Activated T-cell treated with anti-CD3 and anti-CD28 coated beads, Interleukin-2, amount 50 U/mL, for 4 hours (primary cell): ENCODE measurements around the gene PGK1. TPM values are rescaled to one million over a fixed set of nuclear protein-coding genes. Genes with fewer than 3 reads are reported as not detected.
"Not testable (repeated sequence)": the region's sequence is repeated elsewhere in the genome, so short reads cannot be mapped to it uniquely, and the experiment has no call there.

Experiments used
- ATAC-seq, 2 donors: fragments of 200-7000 bp; cut with Tn5 transposase; one replicate each; pipeline ENCODE4 v1.10.0; 2021
- DNase-seq: peaks from one replicate; pipeline ENCODE4 v3.0.0-alpha.2; 2020
- H3K27me3 Mint-ChIP-seq: one replicate; pipeline ENCODE4 v1.8.0; 2021; ENCODE audit warnings: low read depth, mixed read lengths
- H3K36me3 Mint-ChIP-seq: one replicate; pipeline ENCODE4 v1.8.0; 2022; ENCODE audit warnings: mixed read lengths; ENCODE audit not compliant: insufficient read depth
- H3K4me1 Mint-ChIP-seq: one replicate; pipeline ENCODE4 v1.8.0; 2021; ENCODE audit warnings: low read depth, mixed read lengths
- H3K4me3 Mint-ChIP-seq: one replicate; pipeline ENCODE4 v1.8.0; 2021; ENCODE audit warnings: mild to moderate bottlenecking, moderate library complexity, mixed read lengths
- H3K9me3 Mint-ChIP-seq: one replicate; pipeline ENCODE4 v1.8.0; 2021; ENCODE audit warnings: mixed read lengths
- total RNA-seq, 3 donors: library from RNA; stranded (reverse); gene quantifications; one replicate each; pipeline ENCODE4 v1.2.1, GENCODE V29; 2021

PGK1 gene
- total RNA-seq, 3 donors from 2014 or later: 621 to 728 (median 711) TPM

DNA sequence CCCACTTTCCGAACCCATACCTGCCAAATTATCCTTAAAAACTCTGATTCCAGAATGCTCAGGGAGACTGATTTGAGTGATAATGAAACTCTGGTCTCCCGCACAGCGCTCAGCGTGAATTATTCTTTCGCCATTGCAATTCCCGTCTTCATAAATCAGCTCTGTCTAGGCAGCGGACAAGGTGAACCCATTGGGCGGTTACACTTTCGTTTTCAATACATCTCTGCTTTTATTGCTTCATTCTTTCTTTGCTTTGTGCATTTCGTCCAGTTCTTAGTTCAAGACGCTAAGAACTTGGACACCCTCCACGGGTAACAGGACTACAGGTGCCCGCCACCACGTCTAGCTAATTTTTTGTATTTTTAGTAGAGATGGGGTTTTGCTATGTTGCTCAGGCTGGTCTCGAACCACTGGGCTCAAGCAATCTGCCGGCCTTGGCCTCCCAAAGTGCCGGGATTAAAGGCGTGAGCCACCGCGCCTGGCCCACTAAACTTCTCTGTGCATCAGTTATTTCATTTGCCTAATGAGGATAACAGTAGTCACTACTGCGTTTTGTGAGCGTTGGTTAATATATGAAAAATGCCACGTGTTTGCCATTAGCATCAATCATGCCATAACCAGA lies 936 bp upstream of the PGK1 start:
- ATAC-seq (no peak), DNase-seq (no peak)
- peak overlapping the region; percentile 93 for H3K4me3 Mint-ChIP-seq
- H3K4me1 Mint-ChIP-seq: peaks cover 32% of the 10 kb centered on the region
- H3K36me3 Mint-ChIP-seq: peaks cover 25% of the 10 kb centered on the region
- H3K27me3 Mint-ChIP-seq: no peaks in the 10 kb centered on the region
- H3K9me3 Mint-ChIP-seq: no peaks in the 10 kb centered on the region

DNA sequence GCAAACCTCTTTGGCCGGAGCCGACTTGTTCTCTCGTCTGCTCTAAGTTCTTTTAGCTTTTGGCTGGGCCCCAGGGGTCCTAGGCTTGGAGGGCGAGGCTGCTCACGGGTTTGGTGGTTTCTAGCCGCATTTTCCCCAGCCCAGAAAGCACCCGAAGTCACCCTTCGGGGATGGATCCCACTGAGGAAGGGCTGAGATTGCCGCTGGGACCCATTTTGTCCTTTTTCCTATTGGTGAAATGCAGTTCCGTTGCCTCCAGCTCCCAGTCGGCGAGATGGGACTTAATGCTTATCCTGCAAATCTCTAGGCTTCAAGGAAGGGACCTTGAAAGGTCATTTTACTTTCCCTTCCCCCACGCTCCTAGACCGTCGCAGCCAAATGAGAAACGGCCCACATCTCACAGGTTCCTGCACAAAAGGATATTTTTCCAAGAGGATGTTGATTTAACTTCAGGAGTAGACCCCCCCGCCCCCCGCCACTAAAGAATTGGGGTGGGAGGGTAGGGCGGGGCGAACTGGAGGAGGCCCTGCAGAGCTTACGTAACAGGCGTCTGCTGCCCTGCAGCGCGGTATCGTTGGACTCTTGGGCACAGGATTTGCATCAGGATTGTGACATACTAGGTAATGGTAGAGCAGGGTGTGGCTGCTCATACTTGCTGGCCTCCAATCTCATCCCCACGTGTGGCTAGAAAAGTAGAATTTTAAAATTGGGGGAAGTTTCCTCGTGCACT lies 564 bp downstream of the PGK1 start:
- Mint-ChIP-seq H3K9me3 (no peaks in the 10 kb centered on the region), H3K27me3 (no peaks in the 10 kb centered on the region), H3K4me3 (peak overlapping the region; percentile 93), H3K36me3 (peaks cover 31% of the 10 kb centered on the region), H3K4me1 (peaks cover 44% of the 10 kb centered on the region)
- ATAC-seq (no peak), DNase-seq (no peak)

DNA sequence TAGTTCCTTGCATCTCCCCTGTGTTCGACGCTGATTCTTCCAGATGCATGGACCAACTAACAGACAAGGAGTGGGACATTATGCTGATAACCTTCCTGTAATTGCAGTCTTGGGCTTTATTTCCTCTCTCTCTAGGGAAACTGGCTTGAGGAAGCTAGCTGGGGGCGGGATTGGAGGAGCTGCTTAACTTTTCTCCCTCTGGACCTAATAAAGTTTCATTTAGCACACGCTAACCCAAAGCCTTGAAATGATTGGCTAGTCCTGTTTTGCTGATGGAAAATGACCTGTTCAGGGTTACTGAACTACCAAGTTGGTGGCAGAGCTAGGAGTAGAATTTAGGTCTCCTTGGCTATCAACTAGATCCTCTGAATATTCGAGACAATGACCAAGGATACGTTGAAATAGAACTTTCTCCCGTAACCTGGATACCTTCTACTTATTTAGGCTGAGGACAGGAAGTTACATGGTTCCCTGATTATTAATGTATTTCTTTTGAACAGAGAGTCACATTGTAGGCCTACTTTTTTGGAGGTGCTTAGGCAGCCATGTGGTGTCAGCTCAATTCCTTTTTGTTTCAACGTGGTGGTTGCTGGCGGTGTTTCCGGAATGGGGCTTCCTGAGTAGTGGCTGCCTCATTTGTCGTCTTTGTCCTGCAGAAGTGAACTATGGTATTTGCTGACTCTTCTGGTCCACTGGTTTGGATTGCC lies 2.0 kb downstream of the PGK1 start:
- H3K4me1 Mint-ChIP-seq: peaks cover 47% of the 10 kb centered on the region
- no peak for ATAC-seq

DNA sequence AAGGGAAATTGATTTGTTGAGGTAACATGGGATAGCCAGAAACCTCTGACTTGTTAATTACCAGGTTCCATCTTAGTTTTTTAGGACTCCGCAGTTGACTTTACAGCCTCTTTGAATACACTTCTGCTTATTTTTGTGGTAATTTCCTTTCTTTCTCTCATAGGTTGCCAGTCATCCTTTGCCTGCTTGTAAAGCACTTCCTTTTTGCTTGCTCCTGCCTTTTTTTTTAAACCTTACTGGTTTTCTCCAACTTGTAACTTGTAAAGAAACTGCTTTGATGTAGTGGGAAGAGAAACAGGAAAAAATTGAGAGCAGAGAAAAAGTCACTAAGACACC lies 2.6 kb downstream of the PGK1 start:
- ATAC-seq (no peak), DNase-seq (no peak)
- Mint-ChIP-seq H3K4me3 (peak overlapping the region; percentile 93), H3K4me1 (peaks cover 50% of the 10 kb centered on the region), H3K36me3 (peaks cover 36% of the 10 kb centered on the region), H3K27me3 (no peaks in the 10 kb centered on the region), H3K9me3 (no peaks in the 10 kb centered on the region)

More for the DNA sequence above, 2.0 kb downstream of the PGK1 start:
- H3K4me3 Mint-ChIP-seq: peak overlapping the region; percentile 93
- DNase-seq: peak; percentile 18
- peaks cover 33% of the 10 kb centered on the region for H3K36me3 Mint-ChIP-seq
- H3K9me3 Mint-ChIP-seq: no peaks in the 10 kb centered on the region
- no peaks in the 10 kb centered on the region for H3K27me3 Mint-ChIP-seq

DNA sequence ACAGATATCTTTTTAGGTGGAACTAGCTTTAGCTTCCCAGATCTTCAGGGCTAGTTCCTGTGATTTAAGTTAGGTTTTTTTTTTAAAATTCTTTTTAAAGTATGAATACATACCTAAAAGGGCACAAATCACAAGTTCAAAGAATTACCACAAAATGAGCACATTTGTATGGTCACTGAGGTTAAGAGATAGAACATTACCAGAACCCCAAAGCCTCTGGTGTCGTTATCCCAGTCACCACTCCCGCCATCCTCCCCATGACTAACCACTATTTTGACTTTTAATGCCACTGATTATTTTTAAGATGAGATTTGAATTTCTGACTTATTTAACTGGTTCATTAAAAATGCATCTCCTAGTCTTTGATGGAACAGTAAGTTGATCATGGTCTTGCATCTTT lies 5.4 kb downstream of the PGK1 start:
- H3K27me3 Mint-ChIP-seq: no peaks in the 10 kb centered on the region
- ATAC-seq (peak in 1 of 2 donors; percentile 41), DNase-seq (no peak)
- H3K4me1 Mint-ChIP-seq: peaks cover 52% of the 10 kb centered on the region
- peak overlapping the region; percentile 93 for H3K4me3 Mint-ChIP-seq
- peaks cover 43% of the 10 kb centered on the region for H3K36me3 Mint-ChIP-seq
- H3K9me3 Mint-ChIP-seq: no peaks in the 10 kb centered on the region

DNA sequence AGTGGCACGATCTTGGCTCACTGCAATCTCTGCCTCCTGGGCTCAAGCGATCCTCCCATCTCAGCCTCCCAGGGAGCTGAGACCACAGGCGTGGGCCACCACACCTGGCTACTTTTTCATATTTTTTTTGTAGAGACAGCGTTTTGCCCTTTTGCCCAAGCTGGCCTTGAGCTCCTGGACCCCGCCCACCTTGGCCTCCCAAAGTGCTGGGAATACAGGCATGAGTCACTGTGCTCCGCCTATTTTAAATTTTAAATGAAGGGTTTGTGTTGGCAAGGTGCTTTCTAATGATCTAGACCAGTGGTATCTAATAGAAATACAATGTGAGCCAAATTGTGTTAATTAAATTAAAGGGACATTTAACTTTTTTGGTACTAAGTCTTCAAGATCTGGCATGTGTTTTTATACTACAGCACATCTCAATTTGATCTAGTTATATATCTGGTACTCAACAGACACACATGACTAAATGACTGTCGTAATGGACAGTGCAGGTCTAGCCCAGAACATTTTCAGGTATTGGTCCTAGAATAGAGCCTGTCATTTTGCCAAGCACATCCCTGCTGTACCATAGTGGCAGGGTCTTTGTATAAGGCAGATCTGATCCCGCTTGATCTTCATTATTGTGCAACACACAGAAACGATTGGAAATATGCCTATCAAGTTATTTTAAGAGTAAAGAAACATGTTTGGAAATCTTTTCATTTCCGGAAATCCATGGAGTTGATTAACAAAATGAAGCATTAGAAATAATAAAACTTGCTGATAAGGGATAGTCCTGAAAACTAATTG lies 7.3 kb downstream of the PGK1 start:
- no peak for DNase-seq
- no peaks in the 10 kb centered on the region for H3K27me3 Mint-ChIP-seq
- no peaks in the 10 kb centered on the region for H3K9me3 Mint-ChIP-seq
- no peak overlapping the region for H3K4me3 Mint-ChIP-seq
- no peak for ATAC-seq
- peaks cover 31% of the 10 kb centered on the region for H3K36me3 Mint-ChIP-seq
- peaks cover 57% of the 10 kb centered on the region for H3K4me1 Mint-ChIP-seq

DNA sequence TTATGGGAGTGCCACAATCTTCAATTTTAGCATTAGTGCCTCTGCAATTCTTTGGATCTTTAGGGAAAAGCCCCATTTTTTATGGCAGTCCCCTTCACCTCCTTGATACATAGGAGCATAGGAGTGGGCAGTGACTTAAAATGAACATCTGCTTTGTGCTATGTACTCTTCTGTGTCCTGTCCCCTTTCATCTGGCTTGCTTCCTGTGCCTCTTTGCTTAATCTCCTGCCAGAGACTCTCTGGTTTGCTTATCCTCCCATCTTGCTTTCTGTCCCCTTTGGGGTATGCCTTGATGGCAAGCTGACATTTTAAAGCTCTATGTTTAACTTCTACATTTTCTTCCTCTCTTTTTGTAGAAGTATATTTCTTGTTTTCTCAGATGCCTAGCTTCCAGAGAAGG lies 12.3 kb downstream of the PGK1 start:
- ATAC-seq: no peak
- DNase-seq: no peak
- Mint-ChIP-seq H3K9me3 (no peaks in the 10 kb centered on the region), H3K4me1 (peaks cover 49% of the 10 kb centered on the region), H3K36me3 (peaks cover 36% of the 10 kb centered on the region), H3K4me3 (no peak overlapping the region), H3K27me3 (no peaks in the 10 kb centered on the region)

DNA sequence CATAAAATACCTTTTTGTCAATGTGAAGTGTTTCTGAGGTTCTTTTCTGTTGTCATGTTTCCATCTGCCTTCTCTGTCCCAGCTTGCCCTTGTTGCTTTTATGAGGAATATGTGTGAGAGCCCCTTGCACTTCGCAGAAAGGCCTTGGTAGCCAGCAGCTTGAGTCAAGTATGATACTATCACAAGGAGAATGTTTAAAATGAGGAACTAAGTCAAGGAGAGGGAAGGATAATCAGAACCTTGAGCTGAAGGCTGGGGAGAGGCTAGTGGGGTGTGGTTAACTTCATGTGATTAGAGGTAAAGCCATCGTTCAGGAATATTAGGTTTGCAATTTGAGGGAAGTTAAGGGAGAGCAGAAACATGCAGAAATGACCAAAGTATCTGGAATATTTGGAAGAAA lies 12.7 kb downstream of the PGK1 start:
- peaks cover 34% of the 10 kb centered on the region for H3K36me3 Mint-ChIP-seq
- H3K4me3 Mint-ChIP-seq: no peak overlapping the region
- peaks cover 47% of the 10 kb centered on the region for H3K4me1 Mint-ChIP-seq
- DNase-seq (no peak), ATAC-seq (no peak)
- no peaks in the 10 kb centered on the region for H3K9me3 Mint-ChIP-seq
- no peaks in the 10 kb centered on the region for H3K27me3 Mint-ChIP-seq

DNA sequence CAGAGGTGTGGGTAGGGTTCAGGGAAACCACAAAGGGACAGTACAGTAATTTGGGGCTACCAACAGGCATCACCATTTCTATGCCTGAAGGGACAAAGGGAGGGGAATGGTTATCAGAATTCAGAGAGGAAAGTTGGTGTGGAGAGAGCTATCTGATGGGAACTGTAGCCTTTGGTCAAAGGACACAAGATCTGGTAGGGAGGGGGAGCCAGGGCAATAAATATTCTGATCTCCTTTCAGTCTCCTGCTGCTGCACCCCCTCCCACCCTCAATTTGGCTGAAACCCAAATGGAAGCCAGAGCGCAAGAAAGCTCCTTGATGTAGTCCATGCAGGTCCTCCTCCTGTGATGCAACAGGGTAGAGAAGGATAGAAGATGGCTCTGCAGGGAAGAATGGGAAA lies 14.6 kb downstream of the PGK1 start:
- DNase-seq (no peak), ATAC-seq (no peak)
- no peaks in the 10 kb centered on the region for H3K9me3 Mint-ChIP-seq
- H3K4me1 Mint-ChIP-seq: peaks cover 53% of the 10 kb centered on the region
- H3K36me3 Mint-ChIP-seq: peaks cover 33% of the 10 kb centered on the region
- H3K27me3 Mint-ChIP-seq: no peaks in the 10 kb centered on the region
- no peak overlapping the region for H3K4me3 Mint-ChIP-seq

DNA sequence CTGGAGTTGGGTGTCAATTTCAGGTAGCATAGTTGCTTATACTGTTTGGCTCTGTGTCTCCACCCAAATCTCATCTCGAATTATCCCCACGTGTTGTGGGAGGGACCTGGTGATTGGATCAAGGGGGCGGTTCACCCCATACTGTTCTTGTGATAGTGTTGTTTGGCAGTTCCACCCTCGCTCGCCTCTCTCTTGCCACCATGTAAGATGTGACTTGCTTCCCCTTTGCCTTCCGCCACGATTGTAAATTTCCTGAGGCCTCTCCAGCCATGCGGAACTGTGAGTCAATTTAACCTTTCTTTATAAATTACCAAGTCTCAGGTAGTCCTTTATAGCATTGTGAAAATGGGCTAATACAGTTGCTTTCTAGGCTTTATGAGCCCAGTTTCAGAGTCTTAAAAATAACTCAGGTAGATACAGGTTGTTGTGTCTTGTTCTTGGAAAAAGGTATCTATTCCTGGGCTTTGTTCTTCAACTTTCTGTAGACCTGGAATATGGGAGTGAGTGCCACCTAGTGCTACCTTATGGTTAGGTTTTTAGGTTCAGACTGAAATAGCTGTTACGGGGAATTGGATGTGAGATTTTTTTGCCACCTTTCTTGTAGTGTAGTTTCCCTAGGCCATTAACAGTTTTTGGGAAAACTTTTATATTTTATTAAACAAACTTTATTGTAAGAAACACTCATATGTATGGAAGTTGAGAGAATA lies 15.6 kb downstream of the PGK1 start:
- Mint-ChIP-seq H3K36me3 (peaks cover 38% of the 10 kb centered on the region), H3K4me1 (peaks cover 55% of the 10 kb centered on the region), H3K9me3 (no peaks in the 10 kb centered on the region), H3K4me3 (no peak overlapping the region), H3K27me3 (no peaks in the 10 kb centered on the region)
- ATAC-seq (no peak), DNase-seq (no peak)

DNA sequence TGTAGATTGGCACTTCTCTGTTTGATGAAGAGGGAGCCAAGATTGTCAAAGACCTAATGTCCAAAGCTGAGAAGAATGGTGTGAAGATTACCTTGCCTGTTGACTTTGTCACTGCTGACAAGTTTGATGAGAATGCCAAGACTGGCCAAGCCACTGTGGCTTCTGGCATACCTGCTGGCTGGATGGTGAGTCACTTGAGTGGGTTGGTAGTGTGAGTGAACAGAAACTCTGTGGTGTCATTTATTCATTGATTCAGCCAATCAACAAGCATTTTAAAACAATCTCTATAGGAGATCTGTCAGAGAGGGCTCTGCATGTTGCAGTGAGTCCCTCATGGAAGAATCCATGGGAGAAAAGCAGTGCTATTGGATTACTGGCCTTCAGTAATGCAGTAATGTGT lies 19.1 kb downstream of the PGK1 start:
- H3K4me1 Mint-ChIP-seq: peaks cover 37% of the 10 kb centered on the region
- H3K36me3 Mint-ChIP-seq: peaks cover 27% of the 10 kb centered on the region
- no peaks in the 10 kb centered on the region for H3K27me3 Mint-ChIP-seq
- no peaks in the 10 kb centered on the region for H3K9me3 Mint-ChIP-seq
- H3K4me3 Mint-ChIP-seq: no peak overlapping the region
- ATAC-seq (peak; percentile 90 to 92), DNase-seq (peak; percentile 31)

DNA sequence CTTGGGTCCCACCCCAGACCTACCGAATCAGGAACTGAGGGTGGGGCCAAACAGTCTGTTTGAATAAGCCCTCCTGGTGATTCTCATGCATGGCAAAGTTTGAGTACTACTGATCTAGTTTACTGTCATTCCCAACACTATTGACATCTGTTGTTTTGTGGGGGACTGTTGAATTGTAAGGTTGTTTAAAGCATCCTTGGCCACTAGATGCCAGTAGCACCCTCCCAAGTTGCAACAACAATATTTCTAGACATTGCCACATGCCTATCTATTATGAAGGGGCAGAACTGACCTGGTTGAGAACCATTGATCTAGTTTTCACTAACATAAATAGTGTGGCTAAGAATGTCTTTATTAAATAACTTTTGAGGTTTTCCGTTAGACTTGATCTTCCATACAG lies 20.3 kb downstream of the PGK1 start:
- Mint-ChIP-seq H3K4me3 (no peak overlapping the region), H3K4me1 (peaks cover 31% of the 10 kb centered on the region), H3K9me3 (no peaks in the 10 kb centered on the region), H3K27me3 (no peaks in the 10 kb centered on the region), H3K36me3 (peaks cover 26% of the 10 kb centered on the region)
- DNase-seq: no peak
- no peak for ATAC-seq

DNA sequence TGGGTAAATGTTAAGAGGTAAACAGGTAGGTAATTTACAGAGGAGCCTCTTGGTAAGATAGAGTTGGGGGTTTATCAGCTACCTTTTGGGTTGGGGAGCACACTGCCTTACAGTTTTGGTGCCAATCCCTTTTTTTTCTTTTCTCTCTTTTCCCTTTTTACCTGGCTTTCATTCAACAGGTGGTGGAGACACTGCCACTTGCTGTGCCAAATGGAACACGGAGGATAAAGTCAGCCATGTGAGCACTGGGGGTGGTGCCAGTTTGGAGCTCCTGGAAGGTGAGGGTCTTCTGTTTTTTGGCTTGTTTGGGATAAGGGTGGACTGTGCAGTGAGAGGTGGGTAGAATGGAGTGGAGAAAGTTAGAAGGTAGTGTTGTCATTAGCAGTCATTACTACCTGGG lies 21.1 kb downstream of the PGK1 start:
- no peak for ATAC-seq
- Mint-ChIP-seq H3K9me3 (no peaks in the 10 kb centered on the region), H3K36me3 (peaks cover 20% of the 10 kb centered on the region)

DNA sequence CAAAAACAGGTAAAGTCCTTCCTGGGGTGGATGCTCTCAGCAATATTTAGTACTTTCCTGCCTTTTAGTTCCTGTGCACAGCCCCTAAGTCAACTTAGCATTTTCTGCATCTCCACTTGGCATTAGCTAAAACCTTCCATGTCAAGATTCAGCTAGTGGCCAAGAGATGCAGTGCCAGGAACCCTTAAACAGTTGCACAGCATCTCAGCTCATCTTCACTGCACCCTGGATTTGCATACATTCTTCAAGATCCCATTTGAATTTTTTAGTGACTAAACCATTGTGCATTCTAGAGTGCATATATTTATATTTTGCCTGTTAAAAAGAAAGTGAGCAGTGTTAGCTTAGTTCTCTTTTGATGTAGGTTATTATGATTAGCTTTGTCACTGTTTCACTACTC lies 21.7 kb downstream of the PGK1 start:
- not testable (repeated sequence) for H3K9me3 Mint-ChIP-seq, DNase-seq, H3K27me3 Mint-ChIP-seq, H3K4me3 Mint-ChIP-seq, ATAC-seq
- Mint-ChIP-seq H3K36me3 (peaks cover 23% of the 10 kb centered on the region), H3K4me1 (peaks cover 29% of the 10 kb centered on the region)

More for the DNA sequence above, 21.1 kb downstream of the PGK1 start:
- H3K4me3 Mint-ChIP-seq: no peak overlapping the region
- no peak for DNase-seq
- no peaks in the 10 kb centered on the region for H3K27me3 Mint-ChIP-seq
- peaks cover 28% of the 10 kb centered on the region for H3K4me1 Mint-ChIP-seq
